ENCODE measurements around the gene ARHGAP42.
"Not testable (repeated sequence)": the region's sequence is repeated elsewhere in the genome, so short reads cannot be mapped to it uniquely, and the experiment has no call there.

Gene ARHGAP42

GRCh38 chr11:101013702-101014101 is 326.6 kb downstream of the ARHGAP42 start:
- H3K4me3 ChIP-seq (ENCODE audit: low read length); DNase-seq (ENCODE audit: low read depth, low spot score): not testable (repeated sequence)

- no peak overlapping the region for H3K4me3 ChIP-seq (ENCODE audit: low read length)
- DNase-seq (ENCODE audit: low read depth, low spot score) = no peak
Measured at GRCh38 chr11:101014600-101015285, 327.7 kb downstream of the ARHGAP42 start.

- DNase-seq (ENCODE audit: low read depth, low spot score) = no peak
- H3K4me3 ChIP-seq (ENCODE audit: low read length) = no peak overlapping the region
Measured at GRCh38 chr11:101019870-101020269, 332.8 kb downstream of the ARHGAP42 start.

GRCh38 chr11:101022256-101022655 is 335.2 kb downstream of the ARHGAP42 start:
- DNase-seq (ENCODE audit: low read depth, low spot score) = no peak
- H3K4me3 ChIP-seq (ENCODE audit: low read length) = no peak overlapping the region

GRCh38 chr11:101028644-101029043 is 341.6 kb downstream of the ARHGAP42 start:
- H3K4me3 ChIP-seq (ENCODE audit: low read length) = no peak overlapping the region
- DNase-seq (ENCODE audit: low read depth, low spot score) = no peak

- no peak for DNase-seq (ENCODE audit: low read depth, low spot score)
- H3K4me3 ChIP-seq (ENCODE audit: low read length) = no peak overlapping the region
Measured at GRCh38 chr11:101030015-101030414, 342.9 kb downstream of the ARHGAP42 start.

GRCh38 chr11:101030692-101031091 is 343.6 kb downstream of the ARHGAP42 start:
- H3K4me3 ChIP-seq (ENCODE audit: low read length) = no peak overlapping the region
- no peak for DNase-seq (ENCODE audit: low read depth, low spot score)

- no peak overlapping the region for H3K4me3 ChIP-seq (ENCODE audit: low read length)
- DNase-seq (ENCODE audit: low read depth, low spot score) = no peak
Measured at GRCh38 chr11:101031713-101032112, 344.6 kb downstream of the ARHGAP42 start.

- DNase-seq (ENCODE audit: low read depth, low spot score) = no peak
- no peak overlapping the region for H3K4me3 ChIP-seq (ENCODE audit: low read length)
Measured at GRCh38 chr11:101032991-101033390, 345.9 kb downstream of the ARHGAP42 start.

GRCh38 chr11:101034076-101034475 is 347.0 kb downstream of the ARHGAP42 start:
- DNase-seq (ENCODE audit: low read depth, low spot score) = no peak
- no peak overlapping the region for H3K4me3 ChIP-seq (ENCODE audit: low read length)

- H3K4me3 ChIP-seq (ENCODE audit: low read length) = no peak overlapping the region
- DNase-seq (ENCODE audit: low read depth, low spot score) = no peak
Measured at GRCh38 chr11:101035872-101036271, 348.8 kb downstream of the ARHGAP42 start.

All from Jurkat, Clone E6-1 (cell line).